ENCODE measurements around the gene ANKDD1A.

Gene ANKDD1A

GRCh38 chr15:64990168-64990470 is 78.4 kb downstream of the ANKDD1A start:
- Mint-ChIP-seq H3K36me3 (ENCODE audit: low read depth) (peaks cover 38% of the 10 kb centered on the region), H3K27ac (peak overlapping the region; percentile 94), H3K27me3 (no peaks in the 10 kb centered on the region), H3K9me3 (no peaks in the 10 kb centered on the region), H3K4me3 (peak overlapping the region; percentile 100), H3K4me1 (ENCODE audit: low read depth) (peaks cover 46% of the 10 kb centered on the region)
- DNase-seq, result no peak

- DNase-seq, result no peak
- Mint-ChIP-seq H3K27ac (no peak overlapping the region), H3K4me1 (ENCODE audit: low read depth) (peaks cover 39% of the 10 kb centered on the region), H3K36me3 (ENCODE audit: low read depth) (peaks cover 30% of the 10 kb centered on the region), H3K9me3 (no peaks in the 10 kb centered on the region), H3K27me3 (no peaks in the 10 kb centered on the region), H3K4me3 (peak overlapping the region; percentile 4)
Observed at GRCh38 chr15:64991536-64992135, 79.9 kb downstream of the ANKDD1A start.

GRCh38 chr15:64993290-64993689 is 81.6 kb downstream of the ANKDD1A start:
- no peak overlapping the region for H3K4me3 Mint-ChIP-seq
- no peak overlapping the region for H3K27ac Mint-ChIP-seq

GRCh38 chr15:64997066-64997465 is 85.4 kb downstream of the ANKDD1A start:
- peaks cover 5% of the 10 kb centered on the region for H3K4me1 Mint-ChIP-seq (ENCODE audit: low read depth)
- no peak overlapping the region for H3K27ac Mint-ChIP-seq
- no peak overlapping the region for H3K4me3 Mint-ChIP-seq
- no peaks in the 10 kb centered on the region for H3K9me3 Mint-ChIP-seq
- H3K27me3 Mint-ChIP-seq, result no peaks in the 10 kb centered on the region
- DNase-seq, result no peak
- peaks cover 4% of the 10 kb centered on the region for H3K36me3 Mint-ChIP-seq (ENCODE audit: low read depth)

More at GRCh38 chr15:64993290-64993689, 81.6 kb downstream of the ANKDD1A start:
- peaks cover 13% of the 10 kb centered on the region for H3K36me3 Mint-ChIP-seq (ENCODE audit: low read depth)
- H3K9me3 Mint-ChIP-seq, result no peaks in the 10 kb centered on the region
- no peaks in the 10 kb centered on the region for H3K27me3 Mint-ChIP-seq
- no peak for DNase-seq
- peaks cover 22% of the 10 kb centered on the region for H3K4me1 Mint-ChIP-seq (ENCODE audit: low read depth)

GRCh38 chr15:64997745-64998375 is 86.2 kb downstream of the ANKDD1A start:
- no peak for DNase-seq
- Mint-ChIP-seq H3K9me3 (no peaks in the 10 kb centered on the region), H3K4me1 (ENCODE audit: low read depth) (peaks cover 4% of the 10 kb centered on the region), H3K4me3 (no peak overlapping the region), H3K27ac (no peak overlapping the region), H3K36me3 (ENCODE audit: low read depth) (peaks cover 8% of the 10 kb centered on the region), H3K27me3 (no peaks in the 10 kb centered on the region)

- H3K4me1 Mint-ChIP-seq (ENCODE audit: low read depth), result no peaks in the 10 kb centered on the region
- peaks cover 45% of the 10 kb centered on the region for H3K36me3 Mint-ChIP-seq (ENCODE audit: low read depth)
- H3K27me3 Mint-ChIP-seq, result no peaks in the 10 kb centered on the region
- DNase-seq, result no peak
- H3K27ac Mint-ChIP-seq, result peak overlapping the region; percentile 48
- no peaks in the 10 kb centered on the region for H3K9me3 Mint-ChIP-seq
- no peak overlapping the region for H3K4me3 Mint-ChIP-seq
Observed at GRCh38 chr15:65004993-65005392, 93.3 kb downstream of the ANKDD1A start.

- DNase-seq, result no peak
- H3K9me3 Mint-ChIP-seq, result no peaks in the 10 kb centered on the region
- H3K4me3 Mint-ChIP-seq, result no peak overlapping the region
- H3K4me1 Mint-ChIP-seq (ENCODE audit: low read depth), result no peaks in the 10 kb centered on the region
- peaks cover 57% of the 10 kb centered on the region for H3K36me3 Mint-ChIP-seq (ENCODE audit: low read depth)
- H3K27ac Mint-ChIP-seq, result no peak overlapping the region
- H3K27me3 Mint-ChIP-seq, result no peaks in the 10 kb centered on the region
Observed at GRCh38 chr15:65006876-65007275, 95.2 kb downstream of the ANKDD1A start.
